HG02642 (cell line): ENCODE data around the gene OR1S1.
"Not testable (repeated sequence)": the region's sequence is repeated elsewhere in the genome, so short reads cannot be mapped to it uniquely, and the experiment has no call there.

Source experiments
- ATAC-seq: cut with Tn5 transposase; IDR thresholded peaks from one replicate; pipeline ENCODE4 v1.9.1; 2021; ENCODE audit warnings: mild to moderate bottlenecking; ENCODE audit not compliant: unreplicated experiment, poor library complexity

Gene OR1S1

DNA sequence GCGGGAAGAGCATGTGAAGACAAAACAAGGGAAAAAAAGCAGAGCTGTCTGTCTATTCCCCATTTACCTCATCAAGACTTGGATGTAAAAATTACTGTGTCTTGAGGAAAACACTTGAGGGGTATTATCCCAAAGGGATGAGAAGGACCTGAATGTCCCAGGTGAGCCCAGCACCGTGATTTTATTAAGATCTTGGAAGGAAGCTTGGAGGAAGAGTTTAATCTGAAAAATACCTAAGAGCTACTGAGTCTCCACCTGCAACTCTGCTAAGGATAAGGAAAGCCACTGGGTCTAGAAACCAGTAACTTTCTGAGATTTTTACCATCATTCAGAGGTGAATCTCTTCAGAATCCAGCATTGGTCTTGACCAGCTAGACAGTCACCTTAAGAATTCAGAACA lies at the start of gene OR1S1:
Gene OR1S1, plus strand, starts transcription at position 301 of the 400 bp plus-strand sequence.
- not testable (repeated sequence) for ATAC-seq

DNA sequence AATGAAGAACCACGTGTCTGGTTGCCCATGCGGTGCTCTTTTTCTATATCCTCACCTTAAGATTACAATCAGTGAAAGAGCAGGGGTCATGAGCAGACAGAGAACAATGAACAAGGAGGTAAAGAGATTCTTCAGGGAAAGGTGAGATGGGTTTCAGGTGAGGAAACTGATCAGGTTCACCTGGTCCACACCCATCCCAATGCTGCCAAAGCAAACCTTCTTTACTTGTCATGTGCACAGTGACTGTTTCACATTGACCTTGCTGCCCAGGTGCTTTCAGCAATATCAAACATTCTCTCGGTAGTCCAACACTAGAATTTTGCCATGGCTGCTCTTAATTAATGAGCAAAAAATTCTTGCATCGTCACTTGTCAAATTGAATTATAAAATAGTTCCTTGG lies 48.1 kb upstream of the OR1S1 start:
- no peak for ATAC-seq

DNA sequence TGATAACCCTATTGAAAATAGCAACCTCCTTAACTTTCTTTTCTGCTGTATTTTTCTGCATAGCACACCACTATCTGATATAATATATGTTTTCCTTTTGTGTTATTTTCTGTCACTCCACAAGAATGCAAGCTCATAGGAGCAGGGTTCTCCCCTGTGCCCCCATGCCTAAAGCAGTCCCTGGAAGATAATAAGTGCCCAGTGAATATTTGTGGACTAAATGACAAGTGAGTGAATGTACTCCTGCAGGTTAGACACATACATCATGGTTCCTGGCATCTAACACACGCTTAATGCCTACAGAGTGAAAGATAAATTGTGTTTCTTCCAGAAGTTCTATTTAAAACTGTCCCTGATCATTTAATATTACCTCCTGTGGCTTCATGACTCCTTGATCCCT lies 47.5 kb upstream of the OR1S1 start:
- ATAC-seq = no peak

DNA sequence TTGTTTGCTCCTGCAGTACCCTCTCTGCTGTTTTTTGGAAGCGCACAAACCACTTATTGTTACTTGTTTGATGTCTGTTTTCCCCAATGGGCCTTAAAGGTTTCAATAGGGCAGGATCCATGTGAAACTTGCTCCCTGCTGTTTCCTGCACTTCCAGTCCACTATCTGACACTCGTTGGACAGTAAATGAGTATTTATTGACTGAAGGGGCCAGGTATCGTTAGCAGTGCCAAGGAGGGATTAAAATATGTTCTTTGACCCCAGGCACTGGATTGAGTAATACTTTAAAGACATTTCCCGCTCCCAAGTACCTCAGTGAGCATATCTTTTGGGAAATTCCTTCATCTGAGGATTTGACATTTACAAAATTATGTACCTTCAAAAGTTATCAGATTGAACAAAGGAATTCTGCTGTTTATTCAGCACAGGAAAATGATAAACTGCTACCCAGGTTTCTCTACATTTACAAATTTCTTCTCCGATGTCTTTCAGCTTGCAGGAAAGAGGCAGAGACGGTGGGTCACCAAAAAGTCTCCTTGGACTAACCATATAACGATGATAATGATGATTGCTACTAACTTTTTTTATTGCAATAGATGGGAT lies 46.9 kb upstream of the OR1S1 start:
- no peak for ATAC-seq

DNA sequence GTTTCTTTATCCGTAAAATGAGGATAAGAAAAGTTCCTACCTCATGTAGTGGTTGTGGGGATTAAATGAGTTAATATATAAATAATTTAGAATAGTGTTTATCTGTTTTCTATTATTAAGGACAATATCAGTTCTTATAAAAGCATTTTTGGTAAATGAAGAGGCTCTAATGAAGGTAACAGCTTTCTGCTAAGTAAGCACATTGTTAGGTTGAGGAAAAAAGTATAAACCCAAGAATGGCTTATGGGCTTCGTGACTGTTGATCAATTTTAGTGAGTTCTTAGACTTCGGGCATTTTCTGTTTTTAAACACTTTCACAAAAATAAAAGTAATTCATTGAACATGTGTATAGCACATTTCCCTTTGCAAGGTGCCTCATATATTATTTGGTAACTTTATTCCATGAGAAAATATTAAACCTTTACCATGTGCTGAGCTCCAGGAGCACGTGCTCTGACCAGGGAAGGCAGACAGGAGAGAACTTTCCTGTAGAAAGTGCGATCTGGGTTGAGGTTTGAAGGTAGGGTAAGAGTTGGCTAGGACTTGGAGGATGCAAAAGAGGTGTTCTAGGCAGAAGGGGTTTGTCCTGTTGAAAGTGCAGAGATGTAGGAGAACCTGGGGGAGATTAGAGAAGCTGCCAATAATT lies 35.0 kb upstream of the OR1S1 start:
- no peak for ATAC-seq

DNA sequence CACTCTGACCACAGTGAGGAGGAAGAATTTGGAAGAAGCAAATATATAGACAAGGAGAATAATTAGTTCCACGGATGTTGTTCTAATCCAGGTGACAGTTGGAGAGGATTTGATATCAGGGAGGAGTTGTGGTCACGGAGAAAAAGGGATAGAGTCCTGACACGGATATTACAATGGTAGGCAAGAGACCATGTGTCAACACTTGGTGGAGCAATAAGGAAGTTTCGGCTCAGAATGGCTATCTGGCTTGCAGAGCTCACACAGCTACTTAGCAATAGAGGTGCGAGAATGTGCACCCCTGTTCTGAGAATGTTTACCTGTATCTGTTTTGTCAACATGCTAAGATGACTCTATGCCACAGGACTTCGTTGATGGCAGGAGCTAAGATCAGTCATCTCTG lies 34.1 kb upstream of the OR1S1 start:
- no peak for ATAC-seq

DNA sequence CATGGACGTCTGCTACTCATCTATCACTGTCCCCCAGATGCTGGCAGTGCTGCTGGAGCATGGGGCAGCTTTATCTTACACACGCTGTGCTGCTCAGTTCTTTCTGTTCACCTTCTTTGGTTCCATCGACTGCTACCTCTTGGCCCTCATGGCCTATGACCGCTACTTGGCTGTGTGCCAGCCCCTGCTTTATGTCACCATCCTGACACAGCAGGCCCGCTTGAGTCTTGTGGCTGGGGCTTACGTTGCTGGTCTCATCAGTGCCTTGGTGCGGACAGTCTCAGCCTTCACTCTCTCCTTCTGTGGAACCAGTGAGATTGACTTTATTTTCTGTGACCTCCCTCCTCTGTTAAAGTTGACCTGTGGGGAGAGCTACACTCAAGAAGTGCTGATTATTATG lies 32.9 kb upstream of the OR1S1 start:
- no peak for ATAC-seq

DNA sequence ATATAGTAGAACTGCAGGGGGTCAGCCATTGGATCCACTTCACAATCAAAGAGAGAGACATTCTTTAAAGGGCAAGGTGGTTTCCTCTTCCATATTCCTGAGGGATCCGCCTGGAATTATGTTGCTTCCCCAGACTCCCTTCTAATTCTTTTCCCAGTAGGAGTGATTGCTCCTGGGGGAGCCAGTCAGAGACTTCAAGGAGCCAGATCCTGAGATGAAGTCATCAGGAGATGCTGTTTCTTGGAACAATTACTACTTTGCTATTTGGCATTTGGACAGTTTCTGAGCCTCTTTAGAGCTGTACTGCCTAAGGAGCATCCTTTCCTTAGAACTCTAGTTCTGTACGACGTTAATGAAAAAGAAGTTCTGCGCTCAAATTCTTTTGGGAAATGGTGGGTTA lies 25.6 kb upstream of the OR1S1 start:
- no peak for ATAC-seq

DNA sequence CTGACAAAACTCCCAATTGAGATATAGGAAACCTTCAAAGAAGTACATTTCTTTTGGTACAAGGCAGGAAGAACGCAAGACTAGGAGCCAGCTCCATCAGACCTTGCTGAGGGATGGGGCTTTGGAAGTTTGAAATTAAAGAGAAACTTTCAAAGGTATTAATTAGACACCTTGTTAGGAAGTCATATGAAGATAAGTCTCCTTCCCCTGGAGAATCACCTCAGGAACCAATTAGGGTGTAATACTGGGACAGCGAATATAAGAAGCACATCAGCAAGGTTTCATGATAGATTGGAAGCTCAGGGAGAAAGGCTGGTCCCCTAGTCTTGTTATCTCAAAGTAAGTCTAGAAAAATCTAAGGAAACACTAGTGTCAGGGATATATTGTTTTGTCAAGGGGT lies 23.8 kb upstream of the OR1S1 start, which contains the start of gene OR9Q2:
Gene OR9Q2, plus strand, starts transcription at position 301 of the 400 bp plus-strand sequence. CDS start 1,421 bp downstream, outside the sequence.
- ATAC-seq = no peak

DNA sequence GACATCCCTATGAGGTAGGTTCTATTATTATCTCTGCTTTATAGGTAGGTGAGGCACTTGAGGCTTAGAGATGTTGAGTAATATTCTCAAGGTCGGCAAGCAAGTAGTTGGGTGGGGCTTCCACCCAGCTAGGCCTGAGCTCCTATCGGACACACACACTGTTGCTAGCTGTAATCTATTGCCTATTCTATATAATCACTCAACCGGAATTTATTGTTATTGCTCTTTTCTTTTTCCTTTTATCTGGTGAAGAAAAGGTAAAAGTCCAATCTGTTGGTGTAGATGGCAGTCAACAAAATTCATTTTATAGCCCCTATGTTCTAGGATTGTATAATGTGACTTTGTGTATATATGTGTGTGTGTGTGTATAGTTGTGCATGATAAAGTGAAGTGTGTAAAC lies 20.3 kb upstream of the OR1S1 start:
- ATAC-seq = no peak

DNA sequence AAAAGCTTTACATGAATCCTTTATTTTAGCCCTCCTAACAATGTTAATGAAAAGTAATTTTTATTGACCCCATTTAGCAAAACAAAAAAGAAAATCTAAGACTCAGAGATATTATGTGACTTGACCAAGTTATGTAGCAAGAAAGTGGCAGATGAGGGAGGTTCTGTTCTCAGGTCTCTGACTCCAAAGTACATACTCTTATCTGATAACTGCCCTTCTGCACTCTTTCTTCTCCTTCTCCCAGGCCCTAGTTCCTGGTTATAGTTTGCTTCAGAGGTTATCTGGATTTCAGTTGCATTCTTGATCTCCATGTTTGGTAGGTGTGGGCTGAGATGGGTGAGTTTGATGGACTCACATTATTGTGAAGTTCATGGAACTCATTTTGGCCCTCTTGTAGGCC lies 19.1 kb upstream of the OR1S1 start:
- no peak for ATAC-seq

DNA sequence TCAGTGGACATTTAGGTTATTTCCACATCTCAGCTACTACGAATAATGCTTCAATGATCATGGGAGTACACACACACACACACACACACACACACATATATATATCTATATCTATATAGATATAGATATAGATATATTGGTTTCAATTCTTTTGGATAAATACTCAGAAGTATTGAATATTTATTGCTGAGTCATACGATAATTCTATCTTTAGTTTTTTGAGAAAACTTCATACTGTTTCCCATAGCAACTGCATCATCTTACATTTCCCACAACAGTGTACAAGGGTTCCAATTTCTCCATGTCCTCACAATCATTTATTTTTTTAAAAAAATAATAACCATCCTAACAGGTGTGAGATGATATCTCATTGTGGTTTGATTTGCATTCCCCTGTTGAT lies 16.6 kb upstream of the OR1S1 start:
- no peak for ATAC-seq

DNA sequence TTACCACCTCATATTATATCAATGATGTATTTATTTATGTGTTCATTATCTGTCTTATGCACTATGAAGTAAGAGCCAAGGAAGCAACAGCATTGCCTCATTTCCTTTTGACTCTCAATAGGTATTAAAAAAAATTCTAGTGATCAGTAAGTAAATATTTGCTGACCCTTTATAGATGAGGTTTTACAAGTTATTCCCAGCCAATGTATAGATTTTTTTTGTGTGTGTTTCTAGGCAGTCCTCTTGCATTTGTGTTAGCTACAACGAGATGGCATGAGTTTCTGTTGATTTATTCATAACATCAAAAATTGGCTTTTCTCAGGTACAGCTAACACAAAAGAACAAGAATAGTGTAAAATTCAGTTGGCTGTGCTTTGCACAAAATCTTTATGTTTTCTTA lies 13.2 kb upstream of the OR1S1 start:
- ATAC-seq = no peak

DNA sequence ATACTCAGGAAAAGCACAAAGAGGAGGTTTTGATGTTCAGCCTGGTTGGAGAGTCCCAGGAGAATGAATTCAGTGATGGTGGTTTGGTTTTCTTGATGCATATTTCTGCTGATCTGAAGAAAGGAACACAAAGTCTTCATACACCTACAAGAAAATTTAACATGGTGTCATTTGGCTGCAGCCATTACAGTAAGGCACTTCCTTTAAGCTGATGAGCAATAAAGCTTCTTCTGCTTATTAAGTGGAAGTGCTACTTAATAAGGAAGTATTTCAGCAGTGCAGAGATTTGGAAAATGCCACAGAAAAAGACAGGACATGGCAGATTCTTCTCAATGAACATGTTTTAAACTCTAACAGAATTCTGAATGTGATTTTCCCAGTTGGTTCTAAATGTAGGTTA lies 8.5 kb upstream of the OR1S1 start, which contains the start of gene OR1S2:
Gene OR1S2, minus strand, starts transcription at position 101 of the 400 bp plus-strand sequence. Its CDS starts 0 bp downstream, at position 101.
- no peak for ATAC-seq

DNA sequence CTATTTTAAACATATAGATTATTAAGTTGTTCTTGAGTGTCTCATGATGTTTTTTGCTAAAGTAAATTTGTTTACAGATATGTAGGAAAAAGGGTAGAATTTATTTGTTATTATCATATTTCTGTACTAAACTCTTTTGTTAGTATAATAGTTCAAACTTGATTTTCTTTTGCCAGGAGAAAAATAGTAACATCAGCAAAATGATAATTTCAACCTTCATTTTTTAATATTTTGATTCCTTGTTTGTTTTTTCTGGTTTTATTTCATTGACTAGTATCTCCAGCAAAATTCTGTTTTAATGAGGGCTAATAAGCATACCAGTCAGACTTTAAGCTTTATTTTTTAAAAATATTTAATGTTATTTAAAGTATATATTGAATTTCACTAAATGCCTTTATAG lies 4.0 kb downstream of the OR1S1 start:
- no peak for ATAC-seq

DNA sequence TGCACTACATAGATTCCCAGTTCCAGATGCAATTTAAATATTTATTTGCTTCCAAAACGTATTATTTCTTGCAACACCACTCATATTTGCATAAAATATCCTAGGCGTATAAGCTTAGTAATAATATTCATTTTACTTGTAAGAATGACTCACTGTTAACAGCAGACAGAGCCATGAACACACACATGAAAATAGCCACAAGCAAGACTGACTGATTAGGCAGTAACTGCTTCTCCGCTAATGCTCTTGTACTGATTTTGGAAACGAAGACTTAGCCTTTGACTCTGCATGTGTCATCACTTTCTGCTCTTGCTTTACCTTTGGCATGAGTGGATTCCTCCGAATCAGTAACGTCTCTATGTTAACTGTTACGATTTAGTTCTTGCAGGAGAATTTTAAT lies 10.2 kb downstream of the OR1S1 start:
- ATAC-seq = no peak

DNA sequence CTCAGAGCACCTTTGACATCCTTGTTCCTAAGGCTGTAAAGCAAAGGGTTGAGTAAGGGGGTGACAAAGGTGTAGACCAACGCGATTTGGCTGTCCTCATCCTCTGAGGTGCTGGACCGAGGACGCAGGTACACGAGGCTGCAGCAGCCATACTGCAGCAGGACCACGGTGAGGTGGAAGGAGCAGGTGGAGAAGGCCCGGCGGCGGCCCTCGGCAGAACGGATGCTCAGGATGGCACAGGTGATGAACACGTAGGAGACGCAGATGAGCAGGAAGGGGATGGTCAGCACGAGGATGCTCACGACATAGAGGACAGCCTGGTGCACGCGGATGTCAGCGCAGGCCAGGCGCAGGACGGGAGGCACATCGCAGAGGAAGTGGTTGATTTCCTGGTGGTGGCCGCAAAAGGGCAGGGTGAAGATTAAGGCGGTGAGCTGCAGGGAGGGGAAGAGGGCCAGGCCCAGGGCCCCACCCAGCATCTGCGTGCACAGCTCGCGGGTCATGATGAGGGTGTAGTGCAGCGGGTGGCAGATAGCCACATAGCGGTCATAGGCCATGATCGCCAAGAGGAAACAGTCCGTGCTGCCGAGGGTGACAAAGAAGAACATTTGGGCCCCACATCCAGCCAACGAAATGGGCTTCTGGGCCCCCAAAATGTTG lies 15.6 kb downstream of the OR1S1 start:
- no peak for ATAC-seq

DNA sequence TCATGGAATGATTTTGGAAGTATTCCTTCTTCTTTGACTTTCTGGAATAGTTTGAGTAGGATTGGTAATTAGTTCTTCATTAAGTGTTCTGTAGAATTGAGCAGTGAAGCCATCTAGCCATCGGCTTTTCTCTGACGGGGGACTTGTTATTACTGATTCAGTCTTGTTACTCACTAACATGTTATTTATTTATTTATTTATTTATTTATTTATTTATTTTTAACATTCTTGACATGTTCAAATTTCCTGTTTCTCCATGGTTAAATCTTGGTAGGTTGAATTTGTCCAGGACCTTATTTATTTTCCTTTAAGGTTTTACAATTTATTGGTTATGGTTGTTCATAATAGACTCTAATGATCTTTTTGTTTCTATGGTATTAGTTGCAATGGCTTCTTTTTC lies 31.4 kb downstream of the OR1S1 start:
- ATAC-seq = no peak

DNA sequence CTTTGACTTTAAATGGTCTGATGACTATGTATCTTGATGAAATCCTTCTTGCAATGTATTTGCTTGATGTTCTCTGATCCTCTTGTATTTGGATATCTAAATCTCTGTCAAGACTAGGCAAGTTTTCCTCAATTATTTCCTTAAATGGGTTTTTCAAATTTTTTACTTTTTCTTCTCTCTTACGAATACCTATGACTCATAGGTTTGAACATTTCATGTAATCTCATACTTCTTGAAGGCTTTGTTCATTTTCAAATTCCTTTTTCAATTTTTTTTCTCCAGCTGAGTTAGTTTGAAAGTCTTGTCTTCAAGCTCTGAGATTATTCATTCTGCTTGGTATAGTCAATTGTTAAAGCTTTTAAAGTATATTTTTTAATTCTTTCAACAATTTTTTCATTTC lies 42.4 kb downstream of the OR1S1 start:
- no peak for ATAC-seq

DNA sequence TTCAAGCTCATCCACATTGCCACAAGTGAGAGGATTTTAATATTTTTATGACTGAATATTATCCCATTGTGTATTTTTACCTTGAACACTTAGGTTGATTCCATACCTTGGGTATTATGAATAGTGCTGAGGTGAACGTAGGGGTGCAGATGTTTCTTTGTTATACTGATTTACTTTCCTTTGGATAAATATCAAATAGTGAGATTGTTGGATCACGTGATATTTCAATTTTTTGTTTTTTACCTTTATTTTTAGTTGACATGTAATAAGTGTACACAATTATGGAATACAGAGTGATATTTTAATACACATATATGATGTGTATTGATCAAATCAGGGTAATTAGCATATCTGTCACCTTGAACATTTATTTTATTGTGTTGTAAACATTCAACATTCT lies 47.5 kb downstream of the OR1S1 start:
- ATAC-seq = no peak
